Ovary (tissue), 10 donors: ENCODE results near the gene MGST2. TPM values are rescaled to one million over a fixed set of nuclear protein-coding genes. Genes with fewer than 3 reads are reported as not detected.

Experiments
- DNase-seq, 5 donors: peaks; one replicate each; pipeline ENCODE4 v3.0.0-alpha.2; 2019 to 2020
- H3K27ac ChIP-seq, 2 donors: fragments of 200-600 bp; one replicate each; pipeline versions ENCODE4 v1.5.1 to v1.8.0; 2019 to 2022
- H3K27me3 ChIP-seq: fragments of 200-600 bp; one replicate; pipeline ENCODE4 v1.8.0; 2022
- H3K36me3 ChIP-seq: fragments of 200-600 bp; sonication (generic); one replicate; pipeline ENCODE4 v1.5.1; 2019
- H3K4me1 ChIP-seq: one replicate; pipeline ENCODE4 v1.8.1; 2013; ENCODE audit warnings: mild to moderate bottlenecking, moderate library complexity; ENCODE audit not compliant: insufficient read depth
- H3K4me3 ChIP-seq: fragments of 200-600 bp; sonication (generic); one replicate; pipeline ENCODE4 v1.5.1; 2017
- H3K9me3 ChIP-seq, 2 donors: fragments of 200-600 bp in 1 of 2; sonication (generic) in 1 of 2; one replicate each; pipeline versions ENCODE4 v1.5.1 to v1.8.1; 2013 to 2019; ENCODE audit warnings: mild to moderate bottlenecking in 1 of 2, moderate library complexity in 1 of 2
- EP300 ChIP-seq: sonication (generic); formaldehyde crosslinking; IDR thresholded peaks from one replicate; pipeline ENCODE4 v1.6.1; 2017; ENCODE audit warnings: antibody characterized with exemption
- POLR2A ChIP-seq: fragments of 450-650 bp; IDR thresholded peaks from one replicate; pipeline ENCODE4 v1.6.1; 2017; ENCODE audit warnings: antibody characterized with exemption, mild to moderate bottlenecking, moderate library complexity
- WGBS, 3 donors: extraction: QIAGEN DNeasy Blood & Tissue Kit in 1 of 3; methylation state at CpG; one replicate each; pipeline versions ENCODE4 v1.1.5 to v1.1.7; 2013 to 2017; 5-methylcytosine and 5-hydroxymethylcytosine counted together
- intact Hi-C, 4 donors: fragments of 100-400 bp; cut with DNase I; formaldehyde crosslinking; loops; one replicate each; pipeline versions ENCODE4 v1.11.0 to v1.15.1; 2022 to 2023
- long read RNA-seq, 3 donors: library from polyadenylated mRNA in 2 of 3; unstranded in 2 of 3; transcript quantifications; one replicate each; pipeline ENCODE4 v2.0.0 and lab custom pipeline, GENCODE V29; 2021 to 2026
- polyA plus RNA-seq, 2 donors: library from polyadenylated mRNA; stranded (reverse); fragments of 200-250 nt in 1 of 2; fragments of 350-450 nt in 1 of 2; fragmentation: Illumina TruSeq in 1 of 2; extraction: RNeasy Lipid Tissue Mini Kit (QIAGEN cat#74804) in 1 of 2; gene quantifications; one replicate each; pipeline ENCODE4 v1.2.3, GENCODE V29; 2013 to 2014
- total RNA-seq, 7 donors: library from RNA; depleted of rRNA in 2 of 7; stranded (reverse); fragments of >200 nt in 2 of 7; fragmentation: NEBNext Ultra II Directional in 3 of 7; extraction: Animal tissue kit (Norgen Biotek cat#: 25700) in 3 of 7; gene quantifications; one replicate each; pipeline versions ENCODE4 v1.1.0 to v1.2.4, GENCODE V29; 2016 to 2023
- TF ChIP-seq, protein P1 (sequence below), 3 donors: fragments of 450-650 bp in 2 of 3; fragments of 200-600 bp in 1 of 3; IDR thresholded peaks; one replicate each; pipeline versions ENCODE4 v1.5.1 to v1.8.0; 2016 to 2022; ENCODE audit warnings: antibody characterized with exemption in 3 of 3, mild to moderate bottlenecking in 1 of 3
- donor health status: DM: no; HTN: no; CAD: no; lungs with moderate emphysema.
- donor health status: DM: no; HTN: no; CAD: no.
- donor health status: Bipolar disorder and iron deficiency.
- donor health status: DM: yes; HTN: yes; CAD: no.
- donor health status: DM: no; HTN: no; CAD: no.
- donor health status: DM: yes; HTN: yes; CAD: no.

Gene MGST2
- 10 to 100 TPM; 14.5 to 64.9 (median 28.1) TPM for total RNA-seq
- polyA plus RNA-seq, result 10 to 100 TPM; 46.0 to 76.5 TPM
- long read RNA-seq, donor 1, partial matches to known transcripts, result 1 of 16 reads
- long read RNA-seq, donor 1, other reads (novel, unspliced or antisense), result 9 of 16 reads
- long read RNA-seq, donor 2, transcript MGST2-201 (5 exons, 801 nt), result major isoform, 24 of 53 reads
- long read RNA-seq, donor 2, partial matches to known transcripts, result 28 of 53 reads
- long read RNA-seq, donor 2, other reads (novel, unspliced or antisense), result 0 of 53 reads
- long read RNA-seq, donor 3, transcript MGST2-201 (5 exons, 801 nt), result major isoform, 12 of 21 reads
- long read RNA-seq, donor 3, partial matches to known transcripts, result 0 of 21 reads
- long read RNA-seq, donor 3, other reads (novel, unspliced or antisense), result 8 of 21 reads

DNA sequence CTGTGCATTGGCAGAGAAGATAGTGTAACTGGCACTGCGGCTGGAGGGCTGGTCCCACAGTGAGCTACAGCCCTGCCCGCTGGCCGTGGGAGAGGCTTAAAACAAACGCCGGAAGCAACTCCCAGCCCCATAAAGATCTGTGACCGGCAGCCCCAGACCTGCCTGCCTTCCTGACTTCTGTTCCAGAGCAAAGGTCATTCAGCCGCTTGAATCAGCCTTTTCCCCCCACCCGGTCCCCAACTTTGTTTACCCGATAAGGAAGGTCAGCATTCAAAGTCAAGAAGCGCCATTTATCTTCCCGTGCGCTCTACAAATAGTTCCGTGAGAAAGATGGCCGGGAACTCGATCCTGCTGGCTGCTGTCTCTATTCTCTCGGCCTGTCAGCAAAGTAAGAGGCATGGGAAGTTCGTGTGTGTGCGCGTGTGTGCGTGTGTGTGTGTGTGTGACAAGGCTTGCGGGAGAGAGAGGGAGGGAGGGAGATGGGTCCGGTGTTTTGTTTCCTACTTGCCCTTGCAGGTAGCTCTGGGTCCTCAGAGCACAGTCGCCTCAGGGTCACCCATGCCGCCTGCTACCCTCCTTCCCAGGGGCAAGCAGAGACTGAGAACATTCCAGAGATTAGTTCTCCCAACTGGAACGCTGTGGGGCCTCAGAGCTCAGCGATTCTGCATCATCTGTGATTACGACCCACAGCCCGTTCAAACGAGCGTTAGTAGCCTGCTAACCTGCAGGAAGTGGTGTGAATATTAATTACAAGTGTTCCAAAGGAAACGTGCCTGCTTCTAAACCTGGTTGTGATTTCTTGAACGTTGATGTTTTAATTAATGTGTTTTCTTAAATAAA, at the start of gene MGST2:
Gene MGST2, plus strand, starts transcription at position 130 of the 840 bp plus-strand sequence. Its CDS starts 201 bp downstream, at position 331.
- H3K27ac ChIP-seq, result peak within 1 kb of the TSS; percentile 59 to 66
- WGBS, 3 donors, result 0 to 1% (median 0%) methylated on average over 32 of the region's 32 CpGs
- no peaks in the 10 kb centered on the region for H3K27me3 ChIP-seq
- DNase-seq, result peak; percentile 57 to 81 (median 73)
- peak within 1 kb of the TSS; percentile 38 for H3K4me3 ChIP-seq
- peaks cover 2% of the 10 kb centered on the region for H3K4me1 ChIP-seq
- no peaks in the 10 kb centered on the region for H3K36me3 ChIP-seq
- intact Hi-C loops, result loop anchor here in 2 of 4 donors (10.0 kb wide), 2 partner anchors 59 to 589 kb away; no protein-coding TSS in a partner anchor
- H3K9me3 ChIP-seq, result no peaks in the 10 kb centered on the region
- TF ChIP-seq EP300 (no peak), POLR2A (peak; percentile 11)

DNA sequence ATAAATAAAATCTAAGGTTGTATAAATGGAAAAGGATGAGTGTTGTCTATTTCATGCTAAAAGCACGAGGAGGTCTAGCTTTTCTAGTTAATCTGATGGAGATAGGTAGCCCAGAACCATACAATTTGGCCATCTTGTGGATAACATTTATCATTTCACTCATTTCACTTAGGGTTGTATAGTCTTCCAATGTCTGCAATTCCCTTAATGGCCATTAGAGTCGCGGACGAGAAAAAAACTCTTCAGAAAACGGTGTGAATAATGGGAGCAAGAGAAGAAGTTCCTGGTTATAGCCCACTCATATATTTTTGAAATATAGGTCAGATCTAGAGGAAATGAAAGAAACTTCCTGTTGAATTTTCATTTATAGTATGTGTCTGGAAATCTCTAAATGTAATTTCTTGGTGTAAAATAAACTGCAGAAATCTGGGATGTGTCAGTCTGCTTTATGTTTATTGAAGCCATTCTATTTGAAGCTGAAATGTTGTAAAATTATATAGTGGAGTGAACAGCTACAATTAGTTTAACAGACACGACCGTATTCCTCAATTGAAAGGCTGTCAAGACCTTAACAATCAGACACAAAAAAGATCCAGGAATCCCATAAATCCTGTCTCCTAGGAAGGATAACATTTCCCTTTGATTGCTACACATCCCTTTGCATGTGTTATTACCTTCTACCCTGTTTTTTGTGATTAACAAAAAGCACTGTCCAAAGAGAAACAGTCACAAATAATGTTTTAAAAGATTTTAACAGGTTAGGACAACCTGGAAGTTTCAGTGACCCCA, 47.7 kb upstream of the MGST2 start:
- no peaks in the 10 kb centered on the region for H3K27me3 ChIP-seq

GRCh38 chr4:139619644-139620043, 46.0 kb upstream of the MGST2 start:
- no peak overlapping the region for H3K4me3 ChIP-seq
- H3K4me1 ChIP-seq, result no peaks in the 10 kb centered on the region
- H3K27me3 ChIP-seq, result no peaks in the 10 kb centered on the region
- H3K9me3 ChIP-seq, result no peaks in the 10 kb centered on the region
- 93 to 95% (median 93%) methylated on average over 5 of the region's 5 CpGs for WGBS, 3 donors
- H3K36me3 ChIP-seq, result no peaks in the 10 kb centered on the region
- no peak for DNase-seq
- TF ChIP-seq, protein P1, sequence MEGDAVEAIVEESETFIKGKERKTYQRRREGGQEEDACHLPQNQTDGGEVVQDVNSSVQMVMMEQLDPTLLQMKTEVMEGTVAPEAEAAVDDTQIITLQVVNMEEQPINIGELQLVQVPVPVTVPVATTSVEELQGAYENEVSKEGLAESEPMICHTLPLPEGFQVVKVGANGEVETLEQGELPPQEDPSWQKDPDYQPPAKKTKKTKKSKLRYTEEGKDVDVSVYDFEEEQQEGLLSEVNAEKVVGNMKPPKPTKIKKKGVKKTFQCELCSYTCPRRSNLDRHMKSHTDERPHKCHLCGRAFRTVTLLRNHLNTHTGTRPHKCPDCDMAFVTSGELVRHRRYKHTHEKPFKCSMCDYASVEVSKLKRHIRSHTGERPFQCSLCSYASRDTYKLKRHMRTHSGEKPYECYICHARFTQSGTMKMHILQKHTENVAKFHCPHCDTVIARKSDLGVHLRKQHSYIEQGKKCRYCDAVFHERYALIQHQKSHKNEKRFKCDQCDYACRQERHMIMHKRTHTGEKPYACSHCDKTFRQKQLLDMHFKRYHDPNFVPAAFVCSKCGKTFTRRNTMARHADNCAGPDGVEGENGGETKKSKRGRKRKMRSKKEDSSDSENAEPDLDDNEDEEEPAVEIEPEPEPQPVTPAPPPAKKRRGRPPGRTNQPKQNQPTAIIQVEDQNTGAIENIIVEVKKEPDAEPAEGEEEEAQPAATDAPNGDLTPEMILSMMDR (IDR thresholded peaks at IDR 0.05), result no peak
- TF ChIP-seq POLR2A (no peak), EP300 (no peak)
- intact Hi-C loops, result no loop called here
- no peak overlapping the region for H3K27ac ChIP-seq

More for the DNA sequence above, 47.7 kb upstream of the MGST2 start:
- H3K9me3 ChIP-seq, result no peaks in the 10 kb centered on the region
- H3K36me3 ChIP-seq, result no peaks in the 10 kb centered on the region
- no peak for DNase-seq
- no peak for TF ChIP-seq EP300
- TF ChIP-seq, protein P1 (IDR thresholded peaks at IDR 0.05), result no peak
- TF ChIP-seq POLR2A, result no peak
- no peaks in the 10 kb centered on the region for H3K4me1 ChIP-seq
- no peak overlapping the region for H3K27ac ChIP-seq
- 69 to 70% (median 69%) methylated on average over 7 of the region's 7 CpGs for WGBS, 3 donors
- H3K4me3 ChIP-seq, result no peak overlapping the region
- intact Hi-C loops, result no loop called here

- WGBS, 3 donors, result 53 to 84% (median 54%) methylated on average over 4 of the region's 4 CpGs
- no peak for TF ChIP-seq EP300
- TF ChIP-seq, protein P1 (IDR thresholded peaks at IDR 0.05), result no peak
- no peak for TF ChIP-seq POLR2A
- H3K27me3 ChIP-seq, result no peaks in the 10 kb centered on the region
- no peaks in the 10 kb centered on the region for H3K9me3 ChIP-seq
- H3K27ac ChIP-seq, result no peak overlapping the region
- H3K4me1 ChIP-seq, result no peaks in the 10 kb centered on the region
- no peak for DNase-seq
- no peak overlapping the region for H3K4me3 ChIP-seq
- H3K36me3 ChIP-seq, result no peaks in the 10 kb centered on the region
- intact Hi-C loops, result no loop called here
Measured at GRCh38 chr4:139622901-139623381, 42.7 kb upstream of the MGST2 start.
